Stimulated activated CD8-positive, alpha-beta memory T cell treated with anti-CD3 and anti-CD28 coated beads, Interleukin-12 subunit alpha, Interleukin-12 subunit beta, amount 100 ng/mL, for 24 hours (primary cell): ENCODE measurements around the gene GAD2.
"Not testable (repeated sequence)": the region's sequence is repeated elsewhere in the genome, so short reads cannot be mapped to it uniquely, and the experiment has no call there.

ENCODE experiments used
- DNase-seq: peaks from one replicate; pipeline ENCODE4 v3.0.0-alpha.2; 2020; ENCODE audit errors: extremely low read depth

The GAD2 gene

GRCh38 chr10:26318672-26319071 is 102.1 kb downstream of the GAD2 start:
- no peak for DNase-seq

GRCh38 chr10:26323219-26323618 is 106.6 kb downstream of the GAD2 start:
- DNase-seq = no peak

- DNase-seq = no peak
These were observed 110.3 kb downstream of the GAD2 start for GRCh38 chr10:26326851-26327250.

GRCh38 chr10:26327811-26328210 is 111.2 kb downstream of the GAD2 start:
- DNase-seq = no peak

GRCh38 chr10:26331371-26331770 is 114.8 kb downstream of the GAD2 start:
- DNase-seq = no peak

- no peak for DNase-seq
These were observed 117.8 kb downstream of the GAD2 start for GRCh38 chr10:26334232-26334931.

GRCh38 chr10:26334932-26335573 is 118.5 kb downstream of the GAD2 start:
- no peak for DNase-seq

- no peak for DNase-seq
These were observed 119.1 kb downstream of the GAD2 start for GRCh38 chr10:26335574-26336093.

GRCh38 chr10:26336979-26337378 is 120.4 kb downstream of the GAD2 start:
- DNase-seq = no peak

GRCh38 chr10:26341701-26342100 is 125.1 kb downstream of the GAD2 start:
- no peak for DNase-seq

GRCh38 chr10:26348821-26349417 is 132.3 kb downstream of the GAD2 start:
- not testable (repeated sequence) for DNase-seq
